Measurements from ENCODE around the gene ZFP36L1.

Gene ZFP36L1

DNA sequence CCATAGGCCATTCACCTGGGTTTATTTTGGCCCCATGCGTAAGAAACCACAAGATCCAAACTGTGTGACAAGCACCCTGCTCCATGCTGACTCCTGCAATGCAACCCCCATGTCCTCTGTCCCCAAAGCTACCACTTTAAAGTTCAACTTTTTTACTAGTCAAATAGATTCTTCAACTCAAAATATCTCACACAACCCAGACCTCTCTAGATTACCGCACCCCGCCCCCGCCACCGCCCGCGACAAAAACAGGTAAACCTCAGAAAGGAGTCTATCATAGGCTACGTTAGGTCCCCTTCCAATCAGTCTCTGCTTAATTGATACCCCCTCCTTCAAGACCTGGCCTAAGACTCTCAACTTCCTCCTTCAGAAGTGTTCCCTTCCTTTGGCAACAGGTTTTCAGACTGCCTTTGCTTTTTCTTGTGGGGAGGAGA lies 2.2 kb downstream of the ZFP36L1 start:
- Histone ChIP-seq H3K27ac (ENCODE audit: low read length) (0 out of 2 replicates have a peak overlapping the region, but pooled peaks have one; percentile 5), H3K27me3 (ENCODE audit: insufficient read depth, low read length, poor library complexity) (no peaks in the 10 kb centered on the region), H2AFZ (ENCODE audit: low read depth, low read length) (no peak overlapping the region), H3K9ac (ENCODE audit: low read depth, low read length) (peak overlapping the region; percentile 97; the same call in 1 of the 2 replicates), H3K4me2 (ENCODE audit: insufficient read depth, low read length) (peak overlapping the region; percentile 92), H3K36me3 (ENCODE audit: insufficient read depth, low read length) (peaks cover 20% of the 10 kb centered on the region), H3K79me2 (ENCODE audit: insufficient read depth, low read length) (peaks cover 51% of the 10 kb centered on the region), H3K4me1 (ENCODE audit: insufficient read depth, low read length) (peaks cover 43% of the 10 kb centered on the region), H3K4me3 (ENCODE audit: low read depth in 1 of 2, low read length in 2 of 2) (peak overlapping the region in 1 of 2 experiments; percentile 77; a peak in 1 of 4 replicates), H3K9me3 (ENCODE audit: insufficient read depth, low read length, severe bottlenecking) (no peaks in the 10 kb centered on the region), H4K20me1 (ENCODE audit: insufficient read depth, low read length) (peaks cover 16% of the 10 kb centered on the region)
- no peak for DNase-seq
- no peak for ATAC-seq (ENCODE audit: insufficient read depth, low read depth)
- TF ChIP-seq, protein P1, sequence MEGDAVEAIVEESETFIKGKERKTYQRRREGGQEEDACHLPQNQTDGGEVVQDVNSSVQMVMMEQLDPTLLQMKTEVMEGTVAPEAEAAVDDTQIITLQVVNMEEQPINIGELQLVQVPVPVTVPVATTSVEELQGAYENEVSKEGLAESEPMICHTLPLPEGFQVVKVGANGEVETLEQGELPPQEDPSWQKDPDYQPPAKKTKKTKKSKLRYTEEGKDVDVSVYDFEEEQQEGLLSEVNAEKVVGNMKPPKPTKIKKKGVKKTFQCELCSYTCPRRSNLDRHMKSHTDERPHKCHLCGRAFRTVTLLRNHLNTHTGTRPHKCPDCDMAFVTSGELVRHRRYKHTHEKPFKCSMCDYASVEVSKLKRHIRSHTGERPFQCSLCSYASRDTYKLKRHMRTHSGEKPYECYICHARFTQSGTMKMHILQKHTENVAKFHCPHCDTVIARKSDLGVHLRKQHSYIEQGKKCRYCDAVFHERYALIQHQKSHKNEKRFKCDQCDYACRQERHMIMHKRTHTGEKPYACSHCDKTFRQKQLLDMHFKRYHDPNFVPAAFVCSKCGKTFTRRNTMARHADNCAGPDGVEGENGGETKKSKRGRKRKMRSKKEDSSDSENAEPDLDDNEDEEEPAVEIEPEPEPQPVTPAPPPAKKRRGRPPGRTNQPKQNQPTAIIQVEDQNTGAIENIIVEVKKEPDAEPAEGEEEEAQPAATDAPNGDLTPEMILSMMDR (IDR thresholded peaks at IDR 0.05; ENCODE audit: borderline replicate concordance, extremely low read depth, low read length, poor library complexity, severe bottlenecking): no peak
- TF ChIP-seq EZH2 (IDR thresholded peaks at IDR 0.05; ENCODE audit: borderline replicate concordance, low read depth, low read length, severe bottlenecking): no peak

DNA sequence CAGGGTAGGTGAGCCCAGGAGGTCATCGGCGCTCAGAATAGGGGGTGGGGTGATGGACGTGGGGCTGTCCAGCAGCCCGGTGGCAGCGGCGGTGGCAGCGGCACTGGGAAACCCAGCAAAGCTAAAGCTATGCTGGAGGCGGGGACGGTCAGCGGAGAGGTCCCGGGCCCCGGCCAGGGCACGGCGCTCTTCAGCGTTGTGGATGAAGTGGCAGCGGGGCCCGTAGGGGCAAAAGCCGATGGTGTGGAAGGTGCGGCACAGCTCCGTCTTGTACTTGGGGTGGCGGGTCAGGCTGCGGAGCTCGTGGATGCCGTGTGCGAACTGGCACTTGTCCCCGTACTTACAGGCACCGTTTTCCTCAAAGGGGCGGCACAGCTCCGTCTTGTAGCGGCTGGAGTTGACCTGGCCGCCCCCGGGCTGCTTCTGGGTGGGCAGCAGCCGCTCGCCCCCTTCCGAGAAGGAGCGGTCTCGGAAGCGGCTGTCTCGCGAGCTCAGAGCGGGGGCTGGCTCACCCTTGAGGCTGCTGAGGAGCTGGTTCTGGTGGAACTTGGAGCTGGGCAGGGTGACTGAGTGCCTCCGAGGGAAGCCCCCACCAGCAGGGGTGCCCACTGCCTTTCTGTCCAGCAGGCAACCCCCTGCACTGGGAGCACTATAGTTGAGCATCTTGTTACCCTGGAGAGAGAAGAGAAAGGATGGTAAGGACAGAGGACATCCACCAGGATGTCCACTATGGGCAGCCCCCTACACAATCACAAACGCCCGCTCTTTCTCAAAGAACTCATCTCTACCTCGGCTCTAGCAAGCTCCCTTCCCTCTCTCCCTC lies 2.8 kb downstream of the ZFP36L1 start:
- peaks cover 20% of the 10 kb centered on the region for H3K36me3 ChIP-seq (ENCODE audit: insufficient read depth, low read length)
- no peak overlapping the region for H3K4me3 ChIP-seq (ENCODE audit: low read depth in 1 of 2, low read length in 2 of 2)
- H3K27me3 ChIP-seq (ENCODE audit: insufficient read depth, low read length, poor library complexity): no peaks in the 10 kb centered on the region
- H3K9ac ChIP-seq (ENCODE audit: low read depth, low read length): no peak overlapping the region
- no peak overlapping the region for H2AFZ ChIP-seq (ENCODE audit: low read depth, low read length)
- peaks cover 16% of the 10 kb centered on the region for H4K20me1 ChIP-seq (ENCODE audit: insufficient read depth, low read length)
- H3K4me1 ChIP-seq (ENCODE audit: insufficient read depth, low read length): peaks cover 43% of the 10 kb centered on the region
- no peak overlapping the region for H3K27ac ChIP-seq (ENCODE audit: low read length)
- H3K9me3 ChIP-seq (ENCODE audit: insufficient read depth, low read length, severe bottlenecking): no peaks in the 10 kb centered on the region
- TF ChIP-seq, protein P1 (IDR thresholded peaks at IDR 0.05; ENCODE audit: borderline replicate concordance, extremely low read depth, low read length, poor library complexity, severe bottlenecking): no peak
- TF ChIP-seq EZH2 (IDR thresholded peaks at IDR 0.05; ENCODE audit: borderline replicate concordance, low read depth, low read length, severe bottlenecking): no peak
- DNase-seq (no peak), ATAC-seq (ENCODE audit: insufficient read depth, low read depth) (no peak)
- H3K79me2 ChIP-seq (ENCODE audit: insufficient read depth, low read length): peaks cover 46% of the 10 kb centered on the region
- peak overlapping the region; percentile 92; the same call in 1 of the 2 replicates for H3K4me2 ChIP-seq (ENCODE audit: insufficient read depth, low read length)

DNA sequence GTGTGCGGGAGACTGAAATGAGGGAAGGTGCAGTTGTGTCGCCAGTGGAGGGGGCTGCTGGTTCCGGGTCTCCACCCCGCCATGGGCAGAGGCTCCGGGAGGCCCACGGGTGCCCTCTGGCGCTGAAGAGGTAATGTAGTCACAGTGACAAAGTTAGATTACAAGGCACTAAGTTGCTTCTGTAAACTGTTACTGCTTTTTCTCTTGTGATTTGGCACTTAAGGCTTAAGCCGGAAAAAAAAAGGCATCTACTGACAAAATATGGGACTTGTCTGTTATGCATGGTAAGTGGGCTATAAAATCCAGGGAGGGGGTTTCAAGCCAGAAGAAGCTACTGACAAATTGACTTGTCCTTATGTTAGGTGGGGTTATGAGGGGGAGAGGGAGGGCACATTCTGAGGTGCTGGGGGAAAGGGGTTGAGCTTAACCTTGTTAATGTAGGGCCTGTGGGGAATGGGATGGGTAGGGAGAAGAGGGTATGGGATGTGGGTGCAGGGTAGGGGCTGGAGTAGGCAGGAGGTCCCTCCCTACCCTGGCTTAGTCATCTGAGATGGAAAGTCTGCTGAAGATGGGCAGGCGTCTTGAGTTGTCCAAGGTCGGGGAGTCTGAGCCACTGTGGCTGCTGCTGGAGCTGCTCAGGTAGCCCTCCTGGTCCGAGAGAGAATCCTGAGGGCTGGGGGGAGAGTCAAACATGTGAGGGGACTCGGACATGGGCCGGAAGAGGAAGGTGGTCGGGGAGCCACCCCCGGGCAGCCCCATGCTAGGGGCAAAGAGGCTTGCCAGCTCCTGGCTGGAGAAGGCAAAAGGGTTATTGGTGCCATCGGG lies 3.7 kb downstream of the ZFP36L1 start:
- H3K27ac ChIP-seq (ENCODE audit: low read length): no peak overlapping the region
- H3K4me3 ChIP-seq (ENCODE audit: low read depth in 1 of 2, low read length in 2 of 2): no peak overlapping the region
- peaks cover 20% of the 10 kb centered on the region for H3K36me3 ChIP-seq (ENCODE audit: insufficient read depth, low read length)
- H3K9ac ChIP-seq (ENCODE audit: low read depth, low read length): no peak overlapping the region
- H3K27me3 ChIP-seq (ENCODE audit: insufficient read depth, low read length, poor library complexity): no peaks in the 10 kb centered on the region
- peaks cover 38% of the 10 kb centered on the region for H3K79me2 ChIP-seq (ENCODE audit: insufficient read depth, low read length)
- TF ChIP-seq, protein P1 (IDR thresholded peaks at IDR 0.05; ENCODE audit: borderline replicate concordance, extremely low read depth, low read length, poor library complexity, severe bottlenecking): no peak
- no peak for TF ChIP-seq EZH2 (IDR thresholded peaks at IDR 0.05; ENCODE audit: borderline replicate concordance, low read depth, low read length, severe bottlenecking)
- H4K20me1 ChIP-seq (ENCODE audit: insufficient read depth, low read length): peaks cover 16% of the 10 kb centered on the region
- no peaks in the 10 kb centered on the region for H3K9me3 ChIP-seq (ENCODE audit: insufficient read depth, low read length, severe bottlenecking)
- peak; percentile 37 for DNase-seq
- H3K4me2 ChIP-seq (ENCODE audit: insufficient read depth, low read length): no peak overlapping the region
- ATAC-seq (ENCODE audit: insufficient read depth, low read depth): no peak
- no peak overlapping the region for H2AFZ ChIP-seq (ENCODE audit: low read depth, low read length)
- peaks cover 35% of the 10 kb centered on the region for H3K4me1 ChIP-seq (ENCODE audit: insufficient read depth, low read length)
